ENCODE data around the gene KRTAP3-2.
A peak's percentile ranks its signal among the peaks of the same experiment; 100 is the strongest.

Gene KRTAP3-2

DNA sequence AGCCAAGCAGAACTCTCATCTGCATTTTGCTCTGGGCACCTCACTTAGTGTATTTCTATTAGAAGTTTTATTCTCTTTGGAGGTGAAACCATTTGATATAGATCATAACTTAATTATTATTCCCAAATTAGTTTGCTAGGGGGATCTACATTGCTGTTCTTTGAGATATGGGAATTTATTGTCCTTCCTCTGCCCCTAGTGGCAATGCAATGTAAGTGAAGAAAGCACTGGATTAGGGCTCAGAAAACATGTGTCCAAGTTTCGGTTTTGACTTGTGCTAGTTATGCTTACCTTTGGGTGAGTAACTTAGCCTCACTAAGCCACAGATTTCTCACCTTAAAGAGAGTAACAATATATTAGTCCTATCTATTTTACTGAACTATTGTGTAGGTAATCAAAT, 35.9 kb downstream of the KRTAP3-2 start:
- no peak for DNase-seq (ENCODE audit: low spot score)

DNA sequence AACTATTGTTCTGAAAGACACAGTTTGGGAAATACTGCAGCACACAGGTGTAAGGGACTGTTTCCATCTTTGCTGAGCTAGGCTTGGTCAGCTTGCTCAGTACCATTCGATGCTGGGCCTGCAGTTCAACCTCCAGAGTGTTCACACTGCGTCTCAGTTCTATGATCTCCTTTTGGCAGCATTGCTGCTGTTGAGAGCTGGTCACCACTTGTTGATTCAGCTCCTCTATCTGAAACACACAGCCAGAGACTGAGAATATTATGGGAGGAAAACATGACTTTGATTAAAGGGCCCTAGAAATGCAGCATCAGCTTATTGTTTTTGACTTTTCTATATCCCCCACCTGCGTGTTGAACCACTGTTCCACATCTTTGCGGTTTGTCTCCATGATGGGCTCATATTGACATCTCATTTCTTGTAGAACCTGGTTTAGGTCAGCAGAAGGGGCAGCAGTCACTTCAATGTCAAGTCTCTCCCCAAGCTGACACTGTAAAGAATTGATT, 37.6 kb downstream of the KRTAP3-2 start:
- no peak for DNase-seq (ENCODE audit: low spot score)

DNA sequence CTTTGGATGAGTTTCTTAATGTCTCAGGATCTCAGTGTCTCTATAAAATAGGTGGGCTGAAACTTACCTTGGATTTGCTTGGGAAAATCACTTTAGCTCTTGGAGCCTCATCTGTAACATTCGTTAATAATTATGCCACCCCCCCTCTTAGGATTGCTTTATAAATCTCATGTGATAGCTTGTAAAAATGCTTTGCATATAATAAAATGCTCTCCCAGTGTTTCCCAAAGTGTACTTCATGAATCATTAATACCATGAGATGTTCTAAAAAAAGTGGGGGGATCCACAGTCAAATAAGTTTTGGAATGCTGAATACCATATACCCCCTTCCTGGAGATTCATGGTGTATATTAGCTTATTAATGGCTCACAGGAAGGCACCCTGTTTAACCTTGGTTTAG, 38.1 kb downstream of the KRTAP3-2 start:
- DNase-seq (ENCODE audit: low spot score) = no peak

DNA sequence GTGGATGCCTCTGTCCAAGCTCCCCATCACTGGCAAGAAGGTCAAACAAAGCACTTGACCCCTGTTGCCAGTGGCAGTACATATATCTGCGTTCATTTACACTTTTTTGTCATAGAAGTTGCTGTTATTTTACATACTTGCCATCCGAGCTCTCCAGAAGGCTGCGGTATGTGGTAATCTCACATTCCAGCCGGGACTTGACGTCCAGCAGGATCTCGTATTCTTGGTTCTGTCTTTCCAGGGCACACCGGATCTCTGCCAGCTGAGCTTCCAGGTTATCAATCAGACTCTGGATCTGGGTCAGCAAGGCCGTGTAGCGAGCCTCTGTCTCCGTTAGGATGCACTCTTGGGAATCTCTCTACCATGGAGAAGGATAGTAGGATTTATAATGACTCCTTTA, 39.6 kb downstream of the KRTAP3-2 start:
- DNase-seq (ENCODE audit: low spot score) = no peak

DNA sequence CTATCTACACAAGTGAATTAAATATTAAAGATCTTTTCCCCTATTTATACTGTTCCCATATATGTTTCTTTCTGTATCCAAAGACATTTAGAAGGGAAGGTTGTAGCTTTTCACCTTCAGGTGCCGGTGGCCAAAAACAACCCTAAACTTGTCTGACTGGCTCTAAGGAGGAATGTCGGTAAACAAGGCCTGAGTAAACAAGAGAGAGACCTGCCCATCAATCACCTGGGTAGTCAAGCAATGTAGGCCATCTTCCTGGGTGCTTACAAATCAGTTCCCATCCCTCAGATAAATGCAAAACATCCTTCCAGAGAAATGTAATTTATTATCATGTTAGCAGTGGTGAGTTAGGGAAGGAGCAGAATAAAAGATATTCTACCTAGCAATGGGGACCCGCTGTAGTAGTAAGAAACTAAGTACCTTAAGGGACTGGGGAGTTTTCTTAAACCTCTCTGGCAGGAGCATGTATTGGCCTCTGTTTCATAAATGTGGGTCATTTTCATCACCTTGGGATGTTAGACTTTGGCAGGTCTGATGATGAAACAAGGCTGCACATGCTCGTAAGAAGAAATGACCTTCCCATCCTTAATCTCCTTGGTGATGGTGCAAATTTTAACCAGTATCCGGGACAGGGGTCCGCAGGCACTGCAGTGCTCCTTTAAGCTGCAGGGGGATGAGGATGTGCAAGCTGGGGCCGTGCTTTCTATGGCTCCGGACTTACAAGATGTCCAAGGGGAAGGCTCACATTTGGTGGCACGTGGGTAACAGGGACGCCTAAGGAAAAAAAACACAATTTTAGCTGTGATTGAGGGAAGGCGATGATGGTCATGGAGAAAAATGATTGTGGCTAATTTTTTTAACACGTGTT, 41.4 kb downstream of the KRTAP3-2 start:
- no peak for DNase-seq (ENCODE audit: low spot score)

DNA sequence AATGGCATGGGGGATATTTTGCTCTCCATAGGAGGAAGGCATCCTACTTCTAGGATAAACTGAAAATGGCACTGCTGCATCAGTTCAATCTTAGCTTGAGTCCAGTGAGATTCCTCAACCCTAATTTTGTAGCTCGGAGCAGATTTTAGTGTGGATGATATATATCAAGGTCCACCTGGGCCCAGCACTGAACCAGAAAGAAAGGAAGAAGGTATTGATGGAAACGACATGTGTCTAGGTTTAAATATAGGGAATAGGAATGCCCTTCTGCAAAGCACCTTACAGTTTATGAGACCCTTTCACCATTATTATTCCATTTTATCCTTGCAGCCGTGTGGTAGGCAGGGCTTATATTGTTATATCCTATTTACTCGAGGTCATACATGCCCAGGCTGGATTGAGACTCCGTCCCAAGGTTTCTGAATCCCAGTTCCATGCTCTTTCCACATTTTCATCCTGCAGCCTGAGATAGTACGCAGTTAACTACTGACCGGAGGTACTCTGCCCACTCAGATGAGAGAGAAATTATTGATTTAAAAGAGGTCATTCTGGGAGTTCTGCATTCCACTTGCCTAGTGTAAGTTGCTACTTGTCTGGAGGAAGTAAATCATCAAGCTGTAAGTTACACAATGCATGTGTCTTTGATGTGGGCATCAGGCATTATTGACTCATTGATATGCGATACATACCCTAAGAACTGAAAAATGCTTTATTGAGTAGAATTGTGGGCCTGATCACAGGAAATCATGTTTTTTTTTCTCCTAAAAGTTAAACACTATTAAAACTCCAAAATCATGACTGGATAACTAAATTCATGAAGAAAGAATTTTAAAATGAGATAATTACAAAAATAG, 43.1 kb downstream of the KRTAP3-2 start:
- DNase-seq (ENCODE audit: low spot score) = peak; percentile 51

GRCh38 chr17:40953881-40954280, 45.8 kb downstream of the KRTAP3-2 start:
- DNase-seq (ENCODE audit: low spot score) = no peak

GRCh38 chr17:40952661-40953060, 47.0 kb downstream of the KRTAP3-2 start:
- DNase-seq (ENCODE audit: low spot score) = no peak

- no peak for DNase-seq (ENCODE audit: low spot score)
Measured at GRCh38 chr17:40952154-40952553, 47.6 kb downstream of the KRTAP3-2 start.

DNA sequence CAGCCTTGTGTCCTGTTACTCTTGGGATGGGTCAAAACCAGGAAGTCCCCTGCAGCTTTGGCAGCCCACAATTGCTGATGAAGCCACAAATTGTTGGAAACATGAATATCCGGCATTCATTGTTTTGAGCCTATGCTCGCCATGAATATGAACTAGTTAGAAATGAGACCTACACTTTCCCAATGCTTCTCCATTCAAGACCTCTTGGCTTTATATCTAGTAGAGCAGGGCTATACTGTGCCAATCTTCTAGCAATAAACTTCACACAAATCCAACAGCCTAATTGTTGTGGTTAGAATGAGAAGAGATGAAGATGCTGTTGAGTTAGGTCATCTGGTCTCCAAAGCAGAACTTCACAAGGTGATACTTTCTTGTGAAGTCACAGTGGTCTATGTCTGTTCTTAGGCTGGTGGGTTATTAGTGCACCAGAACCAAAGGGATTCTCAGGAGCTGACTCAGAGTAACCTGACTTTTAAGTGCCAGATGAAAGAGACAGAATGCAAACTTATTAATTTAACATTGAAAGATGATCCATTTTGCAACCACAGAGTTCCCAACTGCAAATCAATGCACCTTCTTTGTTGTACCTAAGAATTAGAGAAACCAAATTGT, 48.6 kb downstream of the KRTAP3-2 start:
- DNase-seq (ENCODE audit: low spot score) = no peak

- no peak for DNase-seq (ENCODE audit: low spot score)
Measured at GRCh38 chr17:40950176-40950575, 49.5 kb downstream of the KRTAP3-2 start.

- no peak for DNase-seq (ENCODE audit: low spot score)
Measured at GRCh38 chr17:40949418-40949817, 50.3 kb downstream of the KRTAP3-2 start.
